Measurements from ENCODE around the gene KRT74.
"Not testable (repeated sequence)": the region's sequence is repeated elsewhere in the genome, so short reads cannot be mapped to it uniquely, and the experiment has no call there.

Gene KRT74

GRCh38 chr12:52601671-52602070 is 28.0 kb upstream of the KRT74 start:
- DNase-seq = no peak

- DNase-seq = no peak
Observed at GRCh38 chr12:52600941-52601481, 27.4 kb upstream of the KRT74 start, which contains the start of gene KRT72. Gene KRT72, minus strand, starts transcription at chr12:52601463. Its CDS starts 11 bp downstream, at chr12:52601452.

- DNase-seq = no peak
Observed at GRCh38 chr12:52600475-52600874, 26.8 kb upstream of the KRT74 start.

GRCh38 chr12:52600071-52600470 is 26.4 kb upstream of the KRT74 start:
- DNase-seq = no peak

GRCh38 chr12:52598966-52599365 is 25.3 kb upstream of the KRT74 start:
- DNase-seq = no peak

- DNase-seq = not testable (repeated sequence)
Observed at GRCh38 chr12:52594237-52594636, 20.6 kb upstream of the KRT74 start.

GRCh38 chr12:52591521-52591920 is 17.9 kb upstream of the KRT74 start:
- DNase-seq = no peak

- DNase-seq = no peak
Observed at GRCh38 chr12:52590021-52590420, 16.4 kb upstream of the KRT74 start.

GRCh38 chr12:52587563-52587962 is 13.9 kb upstream of the KRT74 start:
- DNase-seq = no peak

GRCh38 chr12:52585946-52586345 is 12.3 kb upstream of the KRT74 start:
- DNase-seq = no peak

GRCh38 chr12:52585066-52585465 is 11.4 kb upstream of the KRT74 start:
- DNase-seq = no peak

- no peak for DNase-seq
Observed at GRCh38 chr12:52584156-52584682, 10.6 kb upstream of the KRT74 start.

- DNase-seq = no peak
Observed at GRCh38 chr12:52582971-52583456, 9.4 kb upstream of the KRT74 start.

- no peak for DNase-seq
Observed at GRCh38 chr12:52582486-52582885, 8.8 kb upstream of the KRT74 start.

GRCh38 chr12:52581481-52581880 is 7.8 kb upstream of the KRT74 start:
- DNase-seq = no peak

- DNase-seq = no peak
Observed at GRCh38 chr12:52581066-52581465, 7.4 kb upstream of the KRT74 start.

GRCh38 chr12:52580496-52580895 is 6.9 kb upstream of the KRT74 start:
- DNase-seq = no peak

- no peak for DNase-seq
Observed at GRCh38 chr12:52579468-52580465, 6.1 kb upstream of the KRT74 start.

- no peak for DNase-seq
Observed at GRCh38 chr12:52578469-52578868, 4.8 kb upstream of the KRT74 start.

- DNase-seq = no peak
Observed at GRCh38 chr12:52577316-52577715, 3.7 kb upstream of the KRT74 start.

- no peak for DNase-seq
Observed at GRCh38 chr12:52575948-52576347, 2.3 kb upstream of the KRT74 start.

GRCh38 chr12:52575256-52575655 is 1.6 kb upstream of the KRT74 start:
- DNase-seq = no peak

- no peak for DNase-seq
Observed at GRCh38 chr12:52573306-52573705, 337 bp downstream of the KRT74 start.

GRCh38 chr12:52570511-52570910 is 3.1 kb downstream of the KRT74 start:
- no peak for DNase-seq

All from NCI-H187 treated with DMSO at 0.1 percent for 48 hours (cell line).